UCSD-AML1 (cell line): ENCODE data around the gene COBL.
"Not testable (repeated sequence)": the region's sequence is repeated elsewhere in the genome, so short reads cannot be mapped to it uniquely, and the experiment has no call there.

Experiments
- DNase-seq: peaks from one replicate; lab custom pipeline; 2025; ENCODE audit not compliant: unreplicated experiment; lab: John Stamatoyannopoulos, UW

COBL gene

GRCh38 chr7:51013218-51013786, 303.3 kb downstream of the COBL start:
- DNase-seq = no peak

GRCh38 chr7:51012569-51013217, 303.9 kb downstream of the COBL start:
- DNase-seq = no peak

- no peak for DNase-seq
Measured at GRCh38 chr7:51011710-51012350, 304.8 kb downstream of the COBL start.

- DNase-seq = no peak
Measured at GRCh38 chr7:51010534-51010933, 306.1 kb downstream of the COBL start.

GRCh38 chr7:51009716-51010496, 306.7 kb downstream of the COBL start:
- no peak for DNase-seq

GRCh38 chr7:51007551-51008505, 308.8 kb downstream of the COBL start:
- DNase-seq = no peak

GRCh38 chr7:51006483-51007235, 309.9 kb downstream of the COBL start:
- no peak for DNase-seq

GRCh38 chr7:51005074-51005473, 311.5 kb downstream of the COBL start:
- DNase-seq = no peak

- DNase-seq = no peak
Measured at GRCh38 chr7:51000956-51001355, 315.7 kb downstream of the COBL start.

GRCh38 chr7:50994753-50995319, 321.8 kb downstream of the COBL start:
- no peak for DNase-seq

GRCh38 chr7:50990214-50990613, 326.4 kb downstream of the COBL start:
- DNase-seq = not testable (repeated sequence)

- DNase-seq = no peak
Measured at GRCh38 chr7:50988988-50989387, 327.6 kb downstream of the COBL start.

GRCh38 chr7:50988465-50988864, 328.1 kb downstream of the COBL start:
- DNase-seq = no peak

GRCh38 chr7:50985096-50985495, 331.5 kb downstream of the COBL start:
- no peak for DNase-seq

GRCh38 chr7:50983850-50984249, 332.8 kb downstream of the COBL start:
- no peak for DNase-seq

GRCh38 chr7:50982626-50983025, 334.0 kb downstream of the COBL start:
- no peak for DNase-seq

- no peak for DNase-seq
Measured at GRCh38 chr7:50981743-50982142, 334.9 kb downstream of the COBL start.

GRCh38 chr7:50980411-50980810, 336.2 kb downstream of the COBL start:
- no peak for DNase-seq

GRCh38 chr7:50978633-50979215, 337.9 kb downstream of the COBL start:
- no peak for DNase-seq
